Lower leg skin (tissue), 4 donors: ENCODE data around the gene SCAF4. TPM values are rescaled to one million over a fixed set of nuclear protein-coding genes. Genes with fewer than 3 reads are reported as not detected.
"Not testable (repeated sequence)": the region's sequence is repeated elsewhere in the genome, so short reads cannot be mapped to it uniquely, and the experiment has no call there.

Experiments used
- DNase-seq, 2 donors: peaks; one replicate each; pipeline ENCODE4 v3.0.0-alpha.2; 2019; ENCODE audit warnings: low spot score in 2 of 2
- H3K4me3 ChIP-seq: fragments of 200-600 bp; sonication (generic); 2 replicates; pipeline ENCODE4 v1.5.1; 2017; ENCODE audit warnings: mild to moderate bottlenecking, low read depth; ENCODE audit not compliant: poor library complexity, severe bottlenecking
- POLR2A ChIP-seq, 2 donors: fragments of 450-650 bp; IDR thresholded peaks; one replicate each; pipeline ENCODE4 v1.6.1; 2016 to 2017; ENCODE audit warnings: antibody characterized with exemption in 2 of 2, mild to moderate bottlenecking in 1 of 2, moderate library complexity in 1 of 2
- WGBS, 2 donors: methylation state at CpG; one replicate each; pipeline ENCODE4 v1.1.5; 2018; 5-methylcytosine and 5-hydroxymethylcytosine counted together
- intact Hi-C: fragments of 100-400 bp; cut with DNase I; formaldehyde crosslinking; loops from one replicate; pipeline ENCODE4 v1.15.0; 2023; ENCODE audit warnings: low total_unique reads
- total RNA-seq, 4 donors: library from RNA; depleted of rRNA; stranded (reverse); fragments of >200 nt; gene quantifications; one replicate each; pipeline ENCODE4 v1.1.0, GENCODE V29; 2016
- TF ChIP-seq, protein P1 (sequence below), 3 donors: fragments of 450-650 bp; IDR thresholded peaks; one replicate each; pipeline ENCODE4 v1.5.1; 2016; ENCODE audit warnings: antibody characterized with exemption in 3 of 3, mild to moderate bottlenecking in 3 of 3, moderate library complexity in 2 of 3

The SCAF4 gene
- total RNA-seq, 4 donors from 2014 or later: 11.8 to 30.8 (median 16.5) TPM

DNA sequence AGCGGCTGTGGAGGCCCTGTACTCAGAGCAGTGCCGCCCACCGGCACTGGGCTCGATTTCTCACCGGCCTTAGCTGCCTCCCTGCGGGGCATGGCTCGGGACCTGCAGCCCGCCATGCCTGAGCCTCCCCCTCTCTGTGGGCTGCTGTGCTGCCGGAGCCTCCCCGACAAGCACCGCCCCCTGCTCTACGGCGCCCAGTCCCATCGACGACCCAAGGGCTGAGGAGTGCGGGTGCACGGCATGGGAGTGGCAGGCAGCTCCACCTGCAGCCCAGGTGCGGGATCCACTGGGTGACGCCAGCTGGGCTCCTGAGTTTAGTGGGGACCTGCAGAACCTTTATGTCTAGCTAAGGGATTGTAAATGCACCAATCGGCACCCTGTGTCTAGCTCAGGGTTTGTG is 77.6 kb downstream of the SCAF4 start:
- no peak overlapping the region for H3K4me3 ChIP-seq
- WGBS, 2 donors: 97 to 98% methylated on average over 14 to 16 of the region's 20 CpGs
- intact Hi-C loops: no loop called here
- no peak for DNase-seq
- TF ChIP-seq, protein P1, sequence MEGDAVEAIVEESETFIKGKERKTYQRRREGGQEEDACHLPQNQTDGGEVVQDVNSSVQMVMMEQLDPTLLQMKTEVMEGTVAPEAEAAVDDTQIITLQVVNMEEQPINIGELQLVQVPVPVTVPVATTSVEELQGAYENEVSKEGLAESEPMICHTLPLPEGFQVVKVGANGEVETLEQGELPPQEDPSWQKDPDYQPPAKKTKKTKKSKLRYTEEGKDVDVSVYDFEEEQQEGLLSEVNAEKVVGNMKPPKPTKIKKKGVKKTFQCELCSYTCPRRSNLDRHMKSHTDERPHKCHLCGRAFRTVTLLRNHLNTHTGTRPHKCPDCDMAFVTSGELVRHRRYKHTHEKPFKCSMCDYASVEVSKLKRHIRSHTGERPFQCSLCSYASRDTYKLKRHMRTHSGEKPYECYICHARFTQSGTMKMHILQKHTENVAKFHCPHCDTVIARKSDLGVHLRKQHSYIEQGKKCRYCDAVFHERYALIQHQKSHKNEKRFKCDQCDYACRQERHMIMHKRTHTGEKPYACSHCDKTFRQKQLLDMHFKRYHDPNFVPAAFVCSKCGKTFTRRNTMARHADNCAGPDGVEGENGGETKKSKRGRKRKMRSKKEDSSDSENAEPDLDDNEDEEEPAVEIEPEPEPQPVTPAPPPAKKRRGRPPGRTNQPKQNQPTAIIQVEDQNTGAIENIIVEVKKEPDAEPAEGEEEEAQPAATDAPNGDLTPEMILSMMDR (IDR thresholded peaks at IDR 0.05): no peak
- no peak for TF ChIP-seq POLR2A (IDR thresholded peaks at IDR 0.05)

DNA sequence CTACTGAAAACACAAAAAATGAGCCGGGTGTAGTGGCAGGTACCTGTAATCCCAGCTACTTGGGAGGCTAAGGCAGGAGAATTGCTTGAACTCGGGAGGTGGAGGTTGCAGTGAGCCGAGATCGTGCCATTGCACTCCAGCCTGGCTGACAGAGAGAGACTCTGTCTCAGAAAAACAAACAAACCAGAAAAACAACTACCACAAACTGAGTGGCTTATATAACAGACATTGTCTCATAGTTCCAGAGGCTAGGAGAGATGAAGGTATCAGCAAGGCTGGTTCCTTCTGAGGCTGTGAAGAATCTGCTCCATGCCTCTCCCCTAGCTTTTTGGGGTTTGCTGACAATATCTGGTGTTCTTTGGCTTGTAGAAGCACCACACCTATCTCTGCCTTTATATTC is 80.4 kb downstream of the SCAF4 start:
- intact Hi-C loops, H3K4me3 ChIP-seq, DNase-seq: not testable (repeated sequence)
- 83 to 89% methylated on average over 4 of the region's 4 CpGs for WGBS, 2 donors

DNA sequence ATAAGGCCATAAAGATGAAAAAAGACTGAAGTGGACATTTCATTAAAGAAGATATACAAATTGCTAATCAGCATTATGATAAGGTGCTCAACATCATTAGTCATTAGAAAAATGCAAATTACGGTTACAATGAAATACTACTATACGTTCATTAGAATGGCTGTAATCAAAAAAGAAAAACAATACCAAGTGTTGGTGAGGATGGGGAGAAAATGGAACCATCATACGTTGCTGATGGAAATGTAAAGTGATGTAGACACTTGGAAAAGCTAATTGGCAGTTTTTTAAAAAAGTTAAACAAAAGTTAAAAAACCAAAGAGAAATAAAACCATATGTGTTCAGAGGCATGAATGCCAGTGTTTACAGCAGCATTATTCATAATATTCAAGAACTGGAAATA is 81.0 kb downstream of the SCAF4 start:
- no peak overlapping the region for H3K4me3 ChIP-seq
- TF ChIP-seq, protein P1 (IDR thresholded peaks at IDR 0.05): no peak
- no peak for TF ChIP-seq POLR2A (IDR thresholded peaks at IDR 0.05)
- no peak for DNase-seq
- WGBS, 2 donors: 90 to 91% methylated on average over 3 of the region's 3 CpGs
- intact Hi-C loops: no loop called here

DNA sequence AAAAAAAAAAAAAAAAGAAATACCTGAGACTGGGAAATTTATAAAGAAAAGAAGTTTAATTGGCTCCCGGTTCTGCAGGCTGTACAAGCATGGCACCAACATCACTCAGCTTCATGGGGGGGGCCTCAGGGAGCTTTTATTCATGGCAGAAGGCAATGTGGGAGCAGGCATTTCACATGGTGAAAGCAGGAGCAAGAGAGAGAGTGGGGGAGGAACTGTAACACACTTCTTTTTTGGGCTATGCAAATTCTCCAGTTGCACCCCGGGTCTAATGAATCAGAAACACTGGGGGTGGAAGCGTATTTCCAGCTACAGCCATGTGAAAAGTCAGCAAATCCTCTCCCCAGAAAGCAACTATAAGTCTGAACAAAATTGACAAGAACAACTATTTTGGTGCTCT is 84.3 kb downstream of the SCAF4 start:
- 85 to 93% methylated on average over 3 of the region's 3 CpGs for WGBS, 2 donors
- no peak for DNase-seq
- no peak overlapping the region for H3K4me3 ChIP-seq
- intact Hi-C loops: no loop called here
- no peak for TF ChIP-seq POLR2A (IDR thresholded peaks at IDR 0.05)
- TF ChIP-seq, protein P1 (IDR thresholded peaks at IDR 0.05): no peak

DNA sequence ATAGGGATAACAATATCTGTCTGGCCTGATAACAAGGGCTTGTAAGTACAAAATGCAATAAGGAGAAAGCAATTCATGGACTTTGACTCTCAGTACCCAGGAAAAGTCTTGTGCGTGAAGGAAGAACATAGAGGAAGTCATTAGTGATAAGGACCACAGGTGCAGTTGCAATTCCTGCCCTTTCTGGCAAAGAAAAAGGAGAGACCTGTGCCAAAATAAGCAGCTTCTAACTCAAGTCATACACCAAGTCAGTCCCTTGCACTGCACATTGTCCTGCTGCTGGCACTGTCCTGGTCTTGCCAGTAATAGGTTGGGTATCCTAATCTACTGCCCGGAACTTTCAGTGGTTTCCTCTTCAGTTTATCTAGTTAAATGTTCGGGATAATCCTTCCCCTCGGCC is 87.3 kb downstream of the SCAF4 start:
- TF ChIP-seq, protein P1 (IDR thresholded peaks at IDR 0.05): no peak
- TF ChIP-seq POLR2A (IDR thresholded peaks at IDR 0.05): no peak
- 67 to 77% methylated on average over 4 of the region's 4 CpGs for WGBS, 2 donors
- intact Hi-C loops: no loop called here
- H3K4me3 ChIP-seq: no peak overlapping the region
- no peak for DNase-seq

DNA sequence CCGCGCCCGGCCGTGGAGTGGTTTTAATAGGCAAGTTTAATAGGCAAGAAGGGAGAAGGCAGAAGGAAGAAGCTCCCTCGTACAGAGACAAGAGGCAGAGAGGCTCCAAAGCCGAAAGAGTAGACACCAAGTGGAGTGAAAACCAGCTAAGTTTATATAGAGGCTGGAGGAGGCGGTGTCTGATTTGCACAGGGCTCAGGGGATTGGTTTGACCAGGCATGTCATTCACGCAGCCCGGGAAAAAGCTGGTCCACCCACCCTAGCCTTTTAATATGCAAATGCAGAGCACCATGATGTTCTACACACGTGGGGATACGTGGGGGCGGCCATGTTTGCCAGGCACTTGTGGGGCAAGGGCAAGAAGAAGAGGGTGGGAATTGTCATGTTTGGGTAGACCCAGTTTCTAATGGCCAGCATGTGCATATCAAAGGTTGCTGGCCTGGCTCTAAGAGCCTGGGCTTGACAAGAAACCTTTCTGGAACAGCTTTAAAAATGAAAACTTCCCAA is 90.4 kb downstream of the SCAF4 start:
- no peak for DNase-seq
- TF ChIP-seq, protein P1 (IDR thresholded peaks at IDR 0.05): no peak
- no peak for TF ChIP-seq POLR2A (IDR thresholded peaks at IDR 0.05)
- no peak overlapping the region for H3K4me3 ChIP-seq
- WGBS, 2 donors: 91 to 96% methylated on average over 12 of the region's 12 CpGs
- intact Hi-C loops: no loop called here
